Prostate gland (tissue), 2 donors: ENCODE measurements around the gene MRPL50.

Experiments
- CTCF ChIP-seq, 4 experiments: fragments of 200-600 bp in 2 of 4; fragments of 450-650 bp in 2 of 4; sonication (generic) in 2 of 4; IDR thresholded peaks; 1 replicate in 3 of 4; 2 replicates in 1 of 4; pipeline ENCODE4 v1.5.1; 2016 to 2019; ENCODE audit warnings: antibody characterized with exemption in 4 of 4, mild to moderate bottlenecking in 2 of 4, moderate library complexity in 2 of 4
- POLR2A ChIP-seq: fragments of 450-650 bp; IDR thresholded peaks from one replicate; pipeline ENCODE4 v1.6.1; 2016; ENCODE audit warnings: antibody characterized with exemption, mild to moderate bottlenecking
- POLR2AphosphoS5 ChIP-seq: sonication (generic); formaldehyde crosslinking; IDR thresholded peaks from one replicate; pipeline ENCODE4 v1.6.1; 2017; ENCODE audit warnings: antibody characterized with exemption

- TF ChIP-seq CTCF (IDR thresholded peaks at IDR 0.05), result no peak
- TF ChIP-seq POLR2A, result no peak
- TF ChIP-seq POLR2AphosphoS5, result no peak
Measured at GRCh38 chr9:101381833-101382342, 16.5 kb downstream of the MRPL50 start.
